B cell (primary cell): ENCODE measurements around the gene CCBE1. TPM values are rescaled to one million over a fixed set of nuclear protein-coding genes. Genes with fewer than 3 reads are reported as not detected.

Experiments
- ATAC-seq: fragments of 200-7000 bp; cut with Tn5 transposase; one replicate; pipeline ENCODE4 v1.10.0; 2021; ENCODE audit warnings: low read depth, mild to moderate bottlenecking, moderate number of reproducible peaks, moderate library complexity
- CTCF ChIA-PET: fragments of 350-600 bp; sonication (Branson Sonifier 250); formaldehyde crosslinking; loops from one replicate; lab custom pipeline; 2021; ENCODE audit warnings: antibody characterized with exemption, inconsistent platforms; lab: Charles Lee
- POLR2A ChIA-PET: fragments of 350-600 bp; sonication (Branson Sonifier 250); formaldehyde crosslinking; loops from one replicate; lab custom pipeline; 2021; ENCODE audit warnings: antibody characterized with exemption; lab: Charles Lee
- DNase-seq: peaks from one replicate; pipeline ENCODE4 v3.0.0; 2013
- H2AFZ ChIP-seq: 2 replicates; pipeline ENCODE4 v1.6.1; 2012; ENCODE audit warnings: mild to moderate bottlenecking, low read depth, low read length; ENCODE audit not compliant: insufficient read depth, poor library complexity, severe bottlenecking
- H3K27ac ChIP-seq, 2 donors: 1 replicate in 1 of 2; 2 replicates in 1 of 2; pipeline ENCODE4 v1.5.1; 2012 to 2013; ENCODE audit warnings: low read length in 2 of 2, mild to moderate bottlenecking in 2 of 2, moderate library complexity in 1 of 2
- H3K27me3 ChIP-seq, 4 experiments: fragments of 200-600 bp in 1 of 4; sonication (generic) in 1 of 4; replicated peaks in 1 of 4; 1 replicate in 2 of 4; 2 replicates in 2 of 4; pipeline versions ENCODE4 v1.6.1 to v1.7.0; 2013 to 2016; ENCODE audit warnings: low read length in 3 of 4, mild to moderate bottlenecking in 2 of 4, mixed read lengths in 1 of 4, moderate library complexity in 1 of 4; ENCODE audit not compliant: insufficient read depth in 4 of 4, control insufficient read depth in 3 of 4; ENCODE audit errors: control extremely low read depth in 1 of 4
- H3K36me3 ChIP-seq, 2 experiments: replicated peaks in 1 of 2; 1 replicate in 1 of 2; 2 replicates in 1 of 2; pipeline versions ENCODE4 v1.6.1 to v1.7.1; 2013; ENCODE audit warnings: low read length in 1 of 2; ENCODE audit not compliant: insufficient read depth in 2 of 2, control insufficient read depth in 1 of 2; ENCODE audit errors: control extremely low read depth in 1 of 2, extremely low read depth in 1 of 2
- H3K4me1 ChIP-seq, 2 donors: fragments of 200-600 bp in 1 of 2; sonication (generic) in 1 of 2; 1 replicate in 1 of 2; 2 replicates in 1 of 2; pipeline versions ENCODE4 v1.5.1 to v1.6.1; 2013 to 2017; ENCODE audit warnings: low read length in 2 of 2; ENCODE audit not compliant: control insufficient read depth in 2 of 2, insufficient read depth in 2 of 2
- H3K4me2 ChIP-seq: replicated peaks from 2 replicates; pipeline ENCODE3; 2012; ENCODE audit warnings: mild to moderate bottlenecking, low read depth, low read length; ENCODE audit not compliant: poor library complexity, severe bottlenecking
- H3K4me3 ChIP-seq, 5 experiments: fragments of 200-600 bp in 1 of 5; sonication (generic) in 1 of 5; 1 replicate in 3 of 5; 2 replicates in 2 of 5; pipeline versions ENCODE4 v1.5.1 to v1.7.0; 2011 to 2016; ENCODE audit warnings: low read length in 4 of 5, mild to moderate bottlenecking in 4 of 5, low read depth in 2 of 5, control low read depth in 1 of 5, moderate library complexity in 1 of 5; ENCODE audit not compliant: insufficient read depth in 1 of 5; ENCODE audit errors: control extremely low read depth in 1 of 5, extremely low read depth in 1 of 5
- H3K79me2 ChIP-seq: fragments of 200-600 bp; sonication (generic); one replicate; pipeline ENCODE4 v1.6.0; 2016; ENCODE audit warnings: low read length; ENCODE audit not compliant: control insufficient read depth, insufficient read depth
- H3K9ac ChIP-seq: fragments of 200-600 bp; sonication (generic); 2 replicates; pipeline ENCODE4 v1.6.1; 2017; ENCODE audit warnings: mild to moderate bottlenecking, low read length, moderate library complexity
- H3K9me3 ChIP-seq, 3 donors: one replicate each; pipeline versions ENCODE4 v1.6.1 to v1.7.1; 2013; ENCODE audit warnings: low read length in 2 of 3; ENCODE audit not compliant: control insufficient read depth in 2 of 3, insufficient read depth in 1 of 3; ENCODE audit errors: control extremely low read depth in 1 of 3
- H4K20me1 ChIP-seq: 2 replicates; pipeline ENCODE4 v1.6.0; 2012; ENCODE audit warnings: mild to moderate bottlenecking, low read length; ENCODE audit not compliant: insufficient read depth, control insufficient read depth, poor library complexity, severe bottlenecking
- H3K27ac Mint-ChIP-seq: one replicate; pipeline ENCODE4 v1.8.0; 2021; ENCODE audit warnings: mixed read lengths
- H3K27me3 Mint-ChIP-seq: one replicate; pipeline ENCODE4 v1.8.0; 2021; ENCODE audit warnings: mixed read lengths
- H3K4me1 Mint-ChIP-seq: one replicate; pipeline ENCODE4 v1.8.0; 2021; ENCODE audit warnings: mixed read lengths
- H3K4me3 Mint-ChIP-seq: one replicate; pipeline ENCODE4 v1.8.0; 2021; ENCODE audit warnings: mixed read lengths
- H3K9me3 Mint-ChIP-seq: one replicate; pipeline ENCODE4 v1.8.0; 2022; ENCODE audit warnings: mixed read lengths; ENCODE audit not compliant: insufficient read depth
- EZH2 ChIP-seq: IDR thresholded peaks from 2 replicates; pipeline ENCODE4 v1.6.1; 2012; ENCODE audit warnings: borderline replicate concordance, low read depth, mild to moderate bottlenecking, moderate library complexity, low read length; ENCODE audit not compliant: insufficient read depth, poor library complexity, severe bottlenecking
- WGBS: methylation state at CpG from one replicate; pipeline ENCODE4 v1.1.5; 2013; ENCODE audit warnings: missing lambda C conversion rate; ENCODE audit not compliant: insufficient coverage; 5-methylcytosine and 5-hydroxymethylcytosine counted together
- intact Hi-C: fragments of 100-400 bp; cut with micrococcal nuclease; formaldehyde crosslinking; loops from one replicate; pipeline ENCODE4 v1.10.0; 2022
- polyA plus RNA-seq: library from polyadenylated mRNA; depleted of rRNA; stranded (reverse); fragments of >200 nt; gene quantifications from 2 replicates; pipeline ENCODE4 v1.2.3, GENCODE V29; 2012
- total RNA-seq, 2 donors: library from RNA; stranded (reverse); fragments of 120-200 nt in 1 of 2; gene quantifications; 1 replicate in 1 of 2; 2 replicates in 1 of 2; pipeline versions ENCODE4 v1.2.3 to v1.2.4, GENCODE V29; 2013 to 2022
- TF ChIP-seq, protein P1 (sequence below): fragments of 200-600 bp; IDR thresholded peaks from one replicate; pipeline ENCODE4 v1.8.0; 2022; ENCODE audit warnings: antibody characterized with exemption, mild to moderate bottlenecking

CCBE1 gene
- total and polyA plus RNA-seq, 2 donors (not counting 1 experiment from before 2014, with no cell fraction given): not detected

DNA sequence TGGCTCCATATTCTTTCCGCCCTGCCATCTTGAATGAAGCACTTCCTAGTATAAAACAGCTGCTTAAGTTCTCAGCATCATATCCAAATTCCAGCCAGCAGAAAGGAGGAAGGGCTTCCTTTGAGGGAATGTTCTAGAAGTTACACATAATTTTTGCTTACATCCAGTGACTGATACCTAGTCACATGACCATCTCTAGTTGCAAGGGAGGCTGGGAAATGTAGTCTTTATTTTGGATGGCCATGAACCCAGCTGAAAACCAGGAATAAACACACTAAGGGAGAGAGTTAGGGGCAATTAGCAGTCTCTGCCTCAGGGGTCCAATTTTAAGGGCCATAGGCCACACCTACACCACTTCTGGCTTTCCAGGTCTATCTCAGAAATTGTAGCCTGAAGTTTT lies 280.4 kb downstream of the CCBE1 start:
- no peaks in the 10 kb centered on the region for H3K9me3 Mint-ChIP-seq

DNA sequence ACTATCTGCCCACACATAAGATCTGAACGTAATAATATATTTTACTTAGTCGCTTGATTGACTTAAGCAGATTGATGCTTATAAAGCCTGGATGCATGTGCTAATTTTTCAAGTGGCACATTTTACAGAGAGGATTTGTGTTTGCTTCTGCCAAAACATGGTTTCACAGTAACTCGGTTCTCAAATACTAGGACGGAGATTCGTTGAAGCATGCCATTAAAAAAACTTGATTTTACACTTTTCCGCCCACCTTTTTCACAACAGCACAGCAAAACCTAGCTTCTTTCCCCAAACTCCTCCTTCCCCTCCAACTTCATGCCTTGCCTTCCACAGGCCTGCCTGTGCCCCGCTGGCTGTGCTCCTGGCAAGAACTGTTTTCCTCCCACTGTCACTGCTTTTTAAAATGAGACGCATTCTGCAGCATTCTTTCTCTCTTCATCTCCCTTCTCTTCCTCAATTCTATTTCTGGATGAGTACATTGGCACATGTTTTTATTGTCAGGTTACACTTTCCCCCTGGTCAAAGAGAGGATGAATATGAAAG lies 283.0 kb downstream of the CCBE1 start:
- CTCF ChIA-PET: interaction anchor here (1.5 kb wide), 1 partner anchor 11 kb away, joined by 4 read pairs; no protein-coding TSS in a partner anchor
- POLR2A ChIA-PET: no interaction called here
- 83% methylated on average over 5 of the region's 8 CpGs for WGBS

More for the DNA sequence above, 280.4 kb downstream of the CCBE1 start:
- intact Hi-C loops: no loop called here
- no peak overlapping the region for H3K27ac Mint-ChIP-seq
- H3K27me3 ChIP-seq: peaks cover 0 to 16% (median 10%) of the 10 kb centered on the region in 4 experiments
- no peaks in the 10 kb centered on the region for H3K9me3 ChIP-seq
- no peak overlapping the region for H2AFZ ChIP-seq
- POLR2A ChIA-PET: no interaction called here
- H3K4me2 ChIP-seq: no peak overlapping the region
- H3K4me1 ChIP-seq: no peaks in the 10 kb centered on the region
- CTCF ChIA-PET: no interaction called here
- WGBS: no CpG with 5 or more reads among the region's 1 CpG
- DNase-seq (no peak), ATAC-seq (no peak)
- H3K4me3 Mint-ChIP-seq: no peak overlapping the region
- no peak overlapping the region for H3K4me3 ChIP-seq
- no peaks in the 10 kb centered on the region for H3K4me1 Mint-ChIP-seq
- H3K36me3 ChIP-seq: no peaks in the 10 kb centered on the region
- peaks cover 42% of the 10 kb centered on the region for H3K27me3 Mint-ChIP-seq
- no peak overlapping the region for H3K9ac ChIP-seq
- H3K27ac ChIP-seq: no peak overlapping the region
- no peaks in the 10 kb centered on the region for H3K79me2 ChIP-seq
- H4K20me1 ChIP-seq: no peaks in the 10 kb centered on the region
- TF ChIP-seq, protein P1, sequence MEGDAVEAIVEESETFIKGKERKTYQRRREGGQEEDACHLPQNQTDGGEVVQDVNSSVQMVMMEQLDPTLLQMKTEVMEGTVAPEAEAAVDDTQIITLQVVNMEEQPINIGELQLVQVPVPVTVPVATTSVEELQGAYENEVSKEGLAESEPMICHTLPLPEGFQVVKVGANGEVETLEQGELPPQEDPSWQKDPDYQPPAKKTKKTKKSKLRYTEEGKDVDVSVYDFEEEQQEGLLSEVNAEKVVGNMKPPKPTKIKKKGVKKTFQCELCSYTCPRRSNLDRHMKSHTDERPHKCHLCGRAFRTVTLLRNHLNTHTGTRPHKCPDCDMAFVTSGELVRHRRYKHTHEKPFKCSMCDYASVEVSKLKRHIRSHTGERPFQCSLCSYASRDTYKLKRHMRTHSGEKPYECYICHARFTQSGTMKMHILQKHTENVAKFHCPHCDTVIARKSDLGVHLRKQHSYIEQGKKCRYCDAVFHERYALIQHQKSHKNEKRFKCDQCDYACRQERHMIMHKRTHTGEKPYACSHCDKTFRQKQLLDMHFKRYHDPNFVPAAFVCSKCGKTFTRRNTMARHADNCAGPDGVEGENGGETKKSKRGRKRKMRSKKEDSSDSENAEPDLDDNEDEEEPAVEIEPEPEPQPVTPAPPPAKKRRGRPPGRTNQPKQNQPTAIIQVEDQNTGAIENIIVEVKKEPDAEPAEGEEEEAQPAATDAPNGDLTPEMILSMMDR: no peak
- no peak for TF ChIP-seq EZH2

More for the DNA sequence above, 283.0 kb downstream of the CCBE1 start:
- no peak for DNase-seq
- Histone ChIP-seq H3K9ac (no peak overlapping the region), H3K27me3 (peaks cover 0 to 7% (median 3%) of the 10 kb centered on the region in 4 experiments), H2AFZ (no peak overlapping the region), H3K4me3 (no peak overlapping the region), H3K27ac (no peak overlapping the region), H3K36me3 (no peaks in the 10 kb centered on the region), H3K79me2 (no peaks in the 10 kb centered on the region), H3K4me1 (no peaks in the 10 kb centered on the region), H3K9me3 (no peaks in the 10 kb centered on the region), H4K20me1 (no peaks in the 10 kb centered on the region), H3K4me2 (no peak overlapping the region)
- TF ChIP-seq EZH2: no peak
- TF ChIP-seq, protein P1: no peak
- intact Hi-C loops: no loop called here
- Mint-ChIP-seq H3K4me3 (no peak overlapping the region), H3K4me1 (no peaks in the 10 kb centered on the region), H3K9me3 (no peaks in the 10 kb centered on the region), H3K27ac (no peak overlapping the region), H3K27me3 (peaks cover 41% of the 10 kb centered on the region)
- ATAC-seq: no peak
